Measurements from ENCODE around the gene MAGEB1. TPM values are rescaled to one million over a fixed set of nuclear protein-coding genes. Genes with fewer than 3 reads are reported as not detected.

Gene MAGEB1
- not detected in 2 replicates for total RNA-seq (ENCODE audit: low replicate concordance)

- no peak for TF ChIP-seq CTCF (IDR thresholded peaks at IDR 0.05; ENCODE audit: insufficient read depth, low read length)
- no peak within 1 kb of the TSS for H3K4me3 ChIP-seq (ENCODE audit: low read depth, low read length)
- no peak for DNase-seq (ENCODE audit: low read depth)
These were observed at the start of gene MAGEB1 for GRCh38 chrX:30246769-30247489. Gene MAGEB1 (plus strand): TSS chrX:30247146. CDS start chrX:30250494, 3,348 bp downstream.

GRCh38 chrX:30212172-30212571, 34.8 kb upstream of the MAGEB1 start:
- TF ChIP-seq CTCF (IDR thresholded peaks at IDR 0.05; ENCODE audit: insufficient read depth, low read length), result no peak
- no peak for DNase-seq (ENCODE audit: low read depth)
- H3K4me3 ChIP-seq (ENCODE audit: low read depth, low read length), result no peak overlapping the region

- no peak within 1 kb of the TSS for H3K4me3 ChIP-seq (ENCODE audit: low read depth, low read length)
- TF ChIP-seq CTCF (IDR thresholded peaks at IDR 0.05; ENCODE audit: insufficient read depth, low read length), result no peak
- DNase-seq (ENCODE audit: low read depth), result no peak
These were observed 31.5 kb upstream of the MAGEB1 start, which contains the start of gene MAGEB2 for GRCh38 chrX:30215357-30215843. Gene MAGEB2 (plus strand): TSS chrX:30215563. CDS start chrX:30218581, 3,018 bp downstream.

GRCh38 chrX:30217465-30217864, 29.5 kb upstream of the MAGEB1 start:
- H3K4me3 ChIP-seq (ENCODE audit: low read depth, low read length), result no peak overlapping the region
- TF ChIP-seq CTCF (IDR thresholded peaks at IDR 0.05; ENCODE audit: insufficient read depth, low read length), result no peak
- no peak for DNase-seq (ENCODE audit: low read depth)

GRCh38 chrX:30219372-30219771, 27.6 kb upstream of the MAGEB1 start:
- no peak for DNase-seq (ENCODE audit: low read depth)
- TF ChIP-seq CTCF (IDR thresholded peaks at IDR 0.05; ENCODE audit: insufficient read depth, low read length), result no peak
- no peak overlapping the region for H3K4me3 ChIP-seq (ENCODE audit: low read depth, low read length)

GRCh38 chrX:30220661-30221060, 26.3 kb upstream of the MAGEB1 start:
- H3K4me3 ChIP-seq (ENCODE audit: low read depth, low read length), result no peak overlapping the region
- no peak for DNase-seq (ENCODE audit: low read depth)
- TF ChIP-seq CTCF (IDR thresholded peaks at IDR 0.05; ENCODE audit: insufficient read depth, low read length), result no peak
